T1000 (cell line): ENCODE data around the gene VWA3A.
"Not testable (repeated sequence)": the region's sequence is repeated elsewhere in the genome, so short reads cannot be mapped to it uniquely, and the experiment has no call there.

Source experiments
- DNase-seq: peaks from one replicate; lab custom pipeline; 2025; ENCODE audit warnings: mixed read lengths; lab: John Stamatoyannopoulos, UW

Gene VWA3A

DNA sequence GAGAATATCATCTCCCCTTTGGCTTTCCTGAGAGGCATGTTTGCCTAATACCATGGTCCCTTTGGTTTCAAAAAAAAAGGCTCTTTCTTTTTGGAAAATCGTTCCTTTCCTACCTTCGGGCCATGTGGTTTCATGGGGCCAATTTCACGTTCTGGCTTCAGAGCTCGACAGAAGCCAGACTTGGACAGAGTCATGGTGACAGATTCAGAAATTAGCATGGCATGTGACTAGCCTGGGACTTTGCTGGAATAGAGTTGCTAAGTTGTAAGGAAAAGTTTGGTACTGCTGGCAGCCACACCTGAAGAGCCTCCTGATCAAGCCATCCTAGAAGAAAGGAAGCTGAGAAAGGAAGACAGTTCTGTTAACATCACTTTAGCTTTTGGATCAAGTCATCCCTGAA, 2.4 kb upstream of the VWA3A start:
- no peak for DNase-seq

GRCh38 chr16:22091721-22092120, 620 bp upstream of the VWA3A start:
- no peak for DNase-seq

GRCh38 chr16:22093331-22093730, 990 bp downstream of the VWA3A start:
- DNase-seq, result no peak

GRCh38 chr16:22093996-22094395, 1.7 kb downstream of the VWA3A start:
- no peak for DNase-seq

GRCh38 chr16:22098405-22099255, 6.3 kb downstream of the VWA3A start:
- no peak for DNase-seq

DNA sequence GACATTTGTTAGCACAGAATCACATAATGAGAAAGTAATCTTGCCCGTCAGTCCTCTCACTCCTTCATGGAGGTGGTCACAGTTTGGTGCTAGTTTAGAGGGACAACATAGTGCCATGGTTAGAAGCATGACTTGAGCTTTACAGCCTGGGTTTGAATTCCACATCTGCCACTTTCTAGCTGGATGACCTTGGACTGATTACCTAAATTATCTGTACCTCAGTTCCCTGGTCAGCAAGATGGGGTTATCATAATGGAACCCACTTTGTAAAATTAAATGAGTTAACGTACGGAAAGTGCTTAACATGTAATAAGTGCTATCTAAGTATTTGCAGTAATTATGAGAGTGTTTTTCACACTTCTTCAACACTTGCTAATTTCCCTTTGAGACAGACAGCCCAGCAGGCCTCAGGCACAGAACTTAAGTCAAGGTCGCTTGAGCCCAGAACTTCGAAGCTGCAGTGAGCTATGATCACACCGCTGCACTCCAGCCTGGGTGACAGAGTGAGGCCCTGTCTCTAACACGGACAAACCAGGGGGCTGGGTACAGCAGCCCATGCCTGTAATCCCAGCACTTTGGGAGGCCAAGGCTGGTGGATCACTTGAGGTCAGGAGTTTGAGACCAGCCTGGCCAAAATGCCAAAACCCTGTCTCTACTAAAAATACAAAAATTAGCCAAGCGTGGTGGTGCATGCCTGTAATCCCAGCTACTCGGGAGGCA, 7.1 kb downstream of the VWA3A start:
- DNase-seq, result no peak

GRCh38 chr16:22103441-22103840, 11.1 kb downstream of the VWA3A start:
- no peak for DNase-seq

DNA sequence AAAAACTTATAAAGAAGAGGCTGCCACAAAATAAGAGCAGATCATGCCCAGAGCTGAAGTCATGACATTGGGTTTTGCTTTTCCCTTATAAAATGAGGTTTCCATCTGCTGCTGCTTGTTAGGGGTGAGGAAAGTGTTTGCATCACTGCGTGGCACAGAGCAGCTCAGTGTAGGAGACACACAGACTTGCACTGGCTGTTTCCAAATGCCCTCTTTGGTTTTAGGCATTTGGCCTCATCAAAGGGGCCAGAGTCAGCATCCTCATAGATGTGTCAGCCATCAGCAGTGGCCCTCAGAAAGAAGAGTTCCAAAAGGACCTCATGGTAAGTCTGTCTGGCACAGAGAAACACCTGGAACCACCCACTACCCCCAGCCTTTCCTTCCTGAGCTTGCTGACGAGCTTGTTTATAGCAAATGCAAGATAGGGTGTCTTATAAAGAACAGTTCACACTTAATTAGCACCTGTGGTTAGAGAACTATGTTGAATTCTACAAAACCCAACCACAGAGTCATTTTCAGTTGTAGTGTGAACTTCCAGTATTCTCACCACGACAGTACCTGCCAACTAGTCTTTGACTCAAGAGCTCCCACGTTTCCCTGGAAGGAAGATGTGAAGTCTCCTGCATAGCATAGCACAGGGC, 17.0 kb downstream of the VWA3A start:
- no peak for DNase-seq

- not testable (repeated sequence) for DNase-seq
Measured at GRCh38 chr16:22111629-22112028, 19.3 kb downstream of the VWA3A start.

- no peak for DNase-seq
Measured at GRCh38 chr16:22116095-22116700, 23.9 kb downstream of the VWA3A start.

- DNase-seq, result no peak
Measured at GRCh38 chr16:22117609-22118008, 25.3 kb downstream of the VWA3A start.

DNA sequence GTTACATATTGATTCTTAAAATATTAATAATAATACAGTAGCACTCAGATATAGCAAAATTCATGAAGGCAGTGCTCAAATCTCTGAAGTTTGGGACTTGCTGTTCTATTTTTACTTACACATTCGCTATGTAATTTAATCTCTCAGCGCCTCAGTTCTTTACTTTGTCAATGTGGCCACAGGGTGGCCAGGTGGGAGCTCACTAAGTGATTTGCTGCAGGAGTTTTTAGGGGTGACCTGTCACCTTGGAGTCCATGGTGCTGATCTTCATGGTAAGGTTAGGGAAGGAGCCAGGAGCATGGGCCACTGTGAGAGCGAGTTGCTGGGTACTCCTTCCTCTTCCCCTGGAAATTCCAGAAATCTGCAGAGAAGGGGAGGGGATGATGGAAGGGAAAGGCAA, 28.1 kb downstream of the VWA3A start:
- no peak for DNase-seq

DNA sequence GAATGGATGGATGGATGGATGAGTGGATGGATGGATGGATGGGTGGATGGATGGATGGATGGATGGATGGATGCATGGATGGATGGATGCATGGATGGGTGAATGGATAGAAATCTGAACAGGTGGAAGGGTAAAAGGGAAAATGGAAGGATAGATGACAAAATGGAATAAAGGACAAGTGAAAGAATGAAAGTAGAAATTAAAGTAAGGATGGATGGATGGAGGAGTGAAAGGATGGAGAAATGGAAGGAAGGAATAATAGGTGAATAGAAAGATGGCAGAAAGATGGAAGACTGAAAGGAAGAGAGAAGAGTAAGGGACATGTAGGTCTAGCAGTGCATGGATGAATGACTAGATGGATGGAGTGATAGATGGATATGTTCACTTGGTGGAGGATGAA, 29.9 kb downstream of the VWA3A start:
- DNase-seq, result no peak

- DNase-seq, result no peak
Measured at GRCh38 chr16:22123146-22123545, 30.8 kb downstream of the VWA3A start.

DNA sequence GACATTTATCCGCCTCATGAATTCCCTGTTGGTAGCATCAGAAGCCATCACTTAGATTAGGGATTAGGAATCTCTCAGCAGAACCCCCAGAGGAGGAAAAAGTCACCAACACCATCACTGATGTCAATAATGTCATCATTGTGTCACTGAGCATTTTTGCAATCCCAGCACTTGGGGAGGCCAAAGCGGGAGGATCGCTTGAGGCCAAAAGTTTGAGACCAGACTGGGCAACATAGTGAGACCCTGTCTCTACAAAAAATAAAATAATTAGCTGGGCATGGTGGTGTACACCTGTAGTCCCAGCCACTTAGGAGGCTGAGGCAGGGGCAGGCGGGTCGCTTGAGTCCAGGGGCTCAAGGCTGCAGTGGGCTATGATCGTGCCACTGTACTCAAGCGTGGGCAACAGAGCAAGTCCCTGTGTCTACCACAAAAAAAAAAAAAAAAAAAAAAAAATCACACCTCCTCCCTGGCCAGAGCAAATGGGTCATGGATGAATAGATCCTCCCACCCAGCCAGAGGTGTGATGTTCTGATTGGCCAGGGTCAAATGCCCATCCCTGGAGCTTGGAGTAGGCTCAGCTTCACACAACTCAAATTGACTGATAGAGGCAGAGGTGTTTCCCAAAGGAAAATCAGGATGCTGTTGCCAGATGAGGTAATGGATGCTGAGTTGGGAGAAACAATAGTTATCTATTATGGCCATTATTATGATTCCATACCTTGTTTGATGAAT, 31.6 kb downstream of the VWA3A start:
- no peak for DNase-seq

DNA sequence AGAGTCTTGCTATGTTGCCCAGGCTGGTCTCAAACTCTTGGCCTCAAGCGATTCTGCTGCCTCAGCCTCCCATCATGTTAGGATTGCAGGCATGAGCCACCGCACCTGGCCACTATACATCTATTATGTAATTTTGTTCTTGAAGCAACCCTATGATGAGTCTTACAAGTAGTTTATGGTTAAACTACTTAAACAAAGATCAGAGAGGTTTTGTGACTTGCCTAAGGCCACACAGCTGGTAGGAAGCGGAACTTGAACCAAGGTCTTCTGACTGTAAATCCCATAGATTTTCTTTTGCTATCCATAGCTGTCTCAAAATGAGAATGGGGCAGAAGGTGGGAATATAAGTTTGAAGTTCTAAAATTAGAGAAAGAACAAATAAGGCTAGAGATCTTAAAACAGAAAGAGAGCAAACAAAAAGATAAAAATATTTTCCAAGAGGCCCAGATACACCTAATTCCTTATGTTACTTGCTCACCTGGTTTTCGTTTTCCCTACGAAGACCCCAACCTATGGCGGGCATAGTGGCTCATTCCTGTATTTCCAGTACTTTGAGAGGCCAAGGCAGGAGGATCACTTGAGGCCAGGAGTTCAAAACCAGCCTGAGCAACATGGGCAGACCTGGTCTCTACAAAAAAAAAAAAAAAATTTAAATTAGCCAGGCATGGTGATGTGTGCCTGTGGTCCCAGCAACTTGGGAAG, 32.4 kb downstream of the VWA3A start:
- no peak for DNase-seq

DNA sequence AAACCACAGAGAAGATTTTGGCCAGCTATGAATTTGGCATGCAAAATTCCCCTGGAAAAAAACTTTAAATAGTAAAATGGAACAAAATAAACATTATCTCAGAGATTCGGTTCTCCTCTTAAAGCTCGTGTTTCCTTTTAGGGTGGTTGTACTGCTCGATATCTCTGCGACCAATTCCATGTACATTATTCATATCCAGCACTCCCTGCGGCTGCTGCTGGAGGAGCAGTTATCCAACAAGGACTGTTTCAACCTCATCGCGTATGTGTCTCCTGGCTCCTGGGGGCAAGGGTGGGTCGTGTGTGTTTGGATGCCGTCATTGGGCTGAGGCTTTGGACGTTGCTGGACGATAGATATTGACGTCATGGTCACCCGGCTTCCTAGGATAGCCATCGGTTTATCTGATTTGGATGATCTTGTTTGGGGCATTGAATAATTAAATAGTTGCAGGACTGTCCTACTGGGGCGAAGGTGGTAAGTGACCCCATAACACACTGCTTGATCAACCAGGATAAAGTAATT, 33.8 kb downstream of the VWA3A start:
- no peak for DNase-seq

GRCh38 chr16:22128537-22128936, 36.2 kb downstream of the VWA3A start:
- DNase-seq, result not testable (repeated sequence)

- DNase-seq, result no peak
Measured at GRCh38 chr16:22130528-22130927, 38.2 kb downstream of the VWA3A start.

DNA sequence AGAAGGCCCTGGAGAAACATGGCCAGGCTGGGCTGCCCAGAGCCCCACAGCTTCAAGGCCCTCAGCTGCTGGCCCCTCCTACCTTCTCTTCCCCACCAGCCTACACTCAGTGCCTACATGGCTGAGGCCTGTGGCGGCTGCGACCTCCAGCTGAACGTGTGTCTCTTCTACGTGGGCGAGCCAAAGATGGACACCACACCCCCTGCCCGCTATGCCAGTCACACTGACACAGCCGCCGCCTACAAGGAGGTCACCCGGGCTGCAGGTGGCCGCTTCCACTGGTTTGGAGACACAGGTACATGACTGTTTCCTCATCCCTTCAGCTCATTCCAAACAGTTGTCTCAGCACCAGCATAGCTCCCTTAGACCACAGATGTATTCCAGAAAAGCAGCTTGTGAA, 40.5 kb downstream of the VWA3A start:
- DNase-seq, result no peak

DNA sequence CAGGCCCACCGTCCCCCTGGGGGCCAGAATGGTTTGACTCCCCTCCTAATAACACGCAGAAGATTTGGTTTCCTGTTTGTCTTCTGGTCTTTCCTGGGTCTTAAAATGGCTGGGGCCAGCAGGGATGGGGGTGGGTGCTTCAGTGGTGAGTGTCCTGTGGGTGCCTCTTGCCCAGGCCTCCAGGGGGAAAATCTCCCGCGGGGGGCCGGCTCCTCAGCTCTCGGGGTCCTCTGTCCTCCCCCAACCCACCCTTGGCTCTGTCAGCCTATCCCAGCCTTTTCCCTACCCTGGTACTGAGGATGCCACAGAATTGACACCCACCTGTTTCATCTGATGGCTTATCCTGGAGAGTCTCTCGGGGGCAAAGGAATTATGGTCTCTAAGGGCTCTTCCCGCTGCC, 46.1 kb downstream of the VWA3A start:
- DNase-seq, result no peak
